Activated CD8-positive, alpha-beta memory T cell treated with anti-CD3 and anti-CD28 coated beads for 48 hours (primary cell): Measurements from ENCODE around the gene LRRN3.

Experiments
- DNase-seq, 3 experiments: peaks; one replicate each; pipeline ENCODE4 v3.0.0-alpha.2; 2020; ENCODE audit warnings: low read depth in 2 of 3, low spot score in 2 of 3

LRRN3 gene

DNA sequence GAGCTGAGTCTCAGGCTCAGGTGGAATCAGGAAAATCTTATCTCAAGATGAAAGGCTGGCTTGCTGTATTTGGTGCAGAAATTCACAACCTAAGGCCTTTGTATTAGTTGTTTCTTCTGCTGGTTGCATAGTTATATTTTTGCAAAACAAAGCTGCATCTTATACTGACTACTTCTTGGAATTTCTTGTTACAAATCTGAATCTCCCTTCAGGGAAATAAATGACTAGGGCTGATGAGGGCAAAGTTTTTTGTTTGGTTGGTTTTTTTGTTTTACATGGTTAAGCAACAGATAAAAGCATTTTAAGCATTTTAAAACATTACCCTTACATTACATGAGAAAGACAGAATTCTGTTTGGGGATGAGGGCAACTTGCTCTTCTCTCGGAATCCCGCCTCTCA lies 13.9 kb upstream of the LRRN3 start:
- no peak for DNase-seq

DNA sequence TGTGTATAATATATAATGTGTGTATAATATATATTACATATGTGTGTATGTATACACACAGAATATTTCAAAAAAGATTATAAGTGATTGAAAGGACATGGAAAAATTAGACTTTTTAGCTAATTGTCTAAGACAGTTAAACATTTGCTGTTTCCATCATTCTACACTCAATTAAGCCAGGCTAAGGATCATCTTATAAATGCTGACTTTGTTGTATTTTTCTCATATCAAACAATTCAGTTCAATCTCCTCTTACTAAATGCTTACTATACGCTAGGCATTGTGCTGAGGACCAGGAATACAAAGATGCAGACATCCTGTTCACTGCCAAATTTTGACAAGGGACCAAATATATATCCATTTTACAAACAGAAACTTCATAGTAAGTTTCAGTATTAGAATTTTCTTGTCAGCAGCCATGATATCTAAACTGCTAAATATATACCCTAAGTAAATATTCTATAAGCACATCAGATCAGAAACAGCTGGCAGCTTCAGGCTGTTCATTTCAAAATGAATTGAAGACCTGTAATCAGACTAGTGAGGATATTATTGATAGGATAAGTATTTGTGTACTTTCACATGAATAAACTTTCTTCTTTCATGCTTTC lies 10.3 kb upstream of the LRRN3 start:
- no peak for DNase-seq

DNA sequence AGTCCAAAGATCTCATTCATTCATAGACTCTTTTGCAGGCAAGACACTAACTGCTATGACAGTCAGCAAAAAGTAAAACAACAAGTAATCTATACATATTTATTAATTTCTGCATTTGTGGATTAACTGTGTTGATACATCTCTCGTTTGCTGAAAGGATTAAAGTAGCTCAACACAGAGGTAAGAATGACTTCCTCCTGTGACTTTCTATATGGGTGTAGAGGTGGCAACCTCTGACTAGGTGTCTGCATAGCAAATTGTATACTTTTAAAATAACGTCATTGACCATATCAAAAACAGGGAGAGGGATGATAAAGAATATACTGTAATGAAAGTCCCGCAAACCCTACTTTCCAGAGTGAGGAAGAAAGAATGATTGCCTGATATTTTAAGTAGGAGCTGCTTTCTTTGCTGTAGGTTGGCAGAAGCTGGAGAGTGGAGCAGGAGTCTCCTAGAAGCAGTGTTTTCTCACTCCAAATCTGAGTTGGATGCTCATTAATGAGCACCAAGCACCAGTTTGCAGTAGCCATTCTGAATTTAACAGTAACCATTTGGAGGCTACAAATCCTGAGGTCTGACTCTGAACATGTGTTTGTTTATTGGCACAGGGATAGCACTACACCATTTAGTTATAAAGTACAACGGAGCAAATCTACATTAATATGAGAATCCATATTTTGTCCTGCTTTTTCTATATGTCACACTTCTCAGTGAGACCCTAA lies 9.2 kb upstream of the LRRN3 start:
- no peak for DNase-seq

DNA sequence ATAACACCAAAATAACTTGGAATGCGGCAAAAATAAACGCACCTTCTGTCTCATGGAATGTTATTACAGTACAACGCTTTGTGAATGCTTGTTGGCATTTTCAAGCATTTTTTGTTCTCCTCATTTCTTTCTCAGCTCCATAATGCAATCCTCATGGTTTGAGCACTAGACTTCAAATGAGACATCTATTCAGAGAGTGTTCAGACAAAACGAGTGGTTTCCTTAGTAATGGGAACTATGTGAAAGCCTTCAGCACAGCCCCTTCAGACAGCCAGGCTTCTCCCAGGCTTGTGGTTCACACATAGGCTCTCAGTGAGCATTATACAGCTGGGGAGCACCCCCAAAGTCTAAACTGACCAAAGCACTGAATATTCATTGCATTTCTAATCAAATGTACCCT lies 8.6 kb upstream of the LRRN3 start:
- no peak for DNase-seq

GRCh38 chr7:111083413-111083812 lies 7.5 kb upstream of the LRRN3 start:
- no peak for DNase-seq

- DNase-seq: no peak
These were observed 5.6 kb upstream of the LRRN3 start for GRCh38 chr7:111085356-111085755.

DNA sequence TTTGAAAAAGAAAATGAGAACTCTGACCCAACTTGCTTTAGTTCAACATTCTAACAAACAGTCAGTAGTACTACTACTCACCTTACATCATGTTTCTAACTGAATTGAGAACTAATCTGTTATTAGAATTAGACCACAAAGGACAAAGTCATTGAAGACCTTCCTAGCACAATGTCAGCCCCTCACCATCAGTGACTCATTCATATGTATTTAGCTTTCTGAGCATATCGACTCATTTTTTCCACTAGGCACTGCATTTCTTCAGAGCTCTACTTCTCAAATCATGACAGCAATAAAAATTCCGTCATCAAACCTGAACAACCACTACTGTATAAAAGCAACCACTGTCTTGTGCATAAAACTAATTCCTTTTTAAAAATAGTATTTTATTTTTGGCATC lies 4.4 kb upstream of the LRRN3 start:
- no peak for DNase-seq

GRCh38 chr7:111088328-111088727 lies 2.6 kb upstream of the LRRN3 start:
- DNase-seq: no peak

- no peak for DNase-seq
These were observed 1.0 kb upstream of the LRRN3 start for GRCh38 chr7:111089822-111090426.

DNA sequence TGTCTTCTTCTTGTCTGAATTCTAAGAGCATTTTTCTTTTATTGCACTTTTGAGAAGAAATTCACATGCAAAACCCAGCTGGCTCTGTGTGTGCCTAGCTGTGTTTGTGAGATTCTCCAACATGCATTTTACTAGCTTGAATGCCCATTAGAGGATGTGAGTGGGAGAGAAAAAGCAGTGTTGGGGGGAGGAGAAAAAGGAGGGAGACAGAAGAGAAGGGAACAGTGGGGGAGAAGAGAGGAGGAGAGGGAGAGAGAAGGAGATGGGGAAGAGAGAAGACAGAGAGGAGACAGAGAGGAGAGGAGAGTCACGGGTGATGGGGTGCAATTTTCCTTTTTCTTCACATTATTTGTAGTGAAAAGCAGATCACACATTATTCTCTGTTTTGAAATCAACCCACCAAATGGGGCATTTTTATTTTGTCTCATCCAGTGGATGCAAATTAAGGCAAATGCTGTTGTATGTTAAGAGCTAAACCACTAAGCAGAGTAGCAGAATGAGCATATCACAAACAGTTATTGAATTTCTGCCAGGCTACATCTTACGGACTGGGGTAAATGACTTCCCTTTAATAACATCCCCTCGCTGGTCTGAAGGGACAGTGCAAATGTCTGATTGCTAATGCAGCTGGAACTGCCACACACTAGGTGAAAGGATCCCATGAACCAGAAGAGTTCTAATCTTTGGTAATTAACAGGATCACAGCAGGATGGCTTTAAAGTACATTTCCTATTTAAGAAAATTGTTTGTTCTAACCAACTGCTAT lies 849 bp downstream of the LRRN3 start:
- DNase-seq: no peak

DNA sequence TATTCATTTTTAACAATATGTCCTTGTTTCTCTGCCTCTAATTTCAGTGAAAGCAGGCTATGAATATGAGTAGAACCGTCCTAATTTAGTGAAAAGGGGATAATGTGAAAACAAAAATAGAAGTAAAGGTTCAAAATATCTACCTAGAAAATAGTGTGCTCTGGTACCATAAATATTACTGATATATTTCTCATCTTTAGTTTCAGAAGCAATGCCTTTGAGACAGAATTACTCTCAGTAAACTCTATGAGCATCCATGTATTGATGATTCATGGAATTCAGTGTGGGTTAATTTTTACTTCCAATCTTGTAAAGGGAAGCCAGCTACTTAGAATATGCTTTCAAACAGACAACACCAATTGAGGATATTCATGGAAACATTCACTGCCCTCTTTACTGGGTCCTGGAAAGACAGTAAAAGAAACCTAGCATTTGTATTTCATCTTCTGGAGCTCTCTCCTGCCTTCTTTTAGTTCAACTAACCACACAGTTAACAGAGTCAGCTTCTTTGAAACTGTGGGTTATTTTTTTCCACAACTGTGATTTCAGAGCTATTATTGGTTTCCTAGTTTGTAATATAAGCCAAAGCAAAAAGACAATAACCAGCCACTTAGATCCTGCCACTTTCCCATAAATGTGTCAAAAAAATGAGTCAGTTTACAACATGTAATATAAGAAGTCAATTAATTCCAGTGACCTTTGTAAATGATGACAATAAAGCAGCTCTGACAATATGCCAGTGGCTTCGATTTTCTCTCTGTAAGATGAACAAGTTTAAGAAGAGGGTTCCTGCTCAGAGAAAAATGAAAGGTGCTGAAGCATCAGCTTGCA lies 1.7 kb downstream of the LRRN3 start:
- no peak for DNase-seq

DNA sequence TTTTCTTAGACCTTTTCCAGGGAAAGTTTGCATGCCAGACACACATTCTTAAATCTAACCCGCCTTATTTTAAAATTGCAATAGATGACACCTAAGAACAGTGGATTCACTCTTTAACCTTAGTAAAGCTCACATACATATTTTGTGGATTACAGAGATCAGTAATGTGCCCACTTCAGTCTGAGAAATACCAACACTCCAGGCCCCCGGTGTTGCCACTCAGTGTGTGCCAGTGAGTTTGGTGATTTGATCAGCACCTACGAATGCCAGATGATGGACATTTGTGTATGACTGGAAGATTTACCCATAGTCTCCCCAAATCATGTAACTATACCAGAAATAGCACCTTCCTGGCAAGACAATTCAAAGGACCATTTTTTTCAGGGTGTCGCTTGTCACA lies 2.6 kb downstream of the LRRN3 start:
- DNase-seq: no peak

DNA sequence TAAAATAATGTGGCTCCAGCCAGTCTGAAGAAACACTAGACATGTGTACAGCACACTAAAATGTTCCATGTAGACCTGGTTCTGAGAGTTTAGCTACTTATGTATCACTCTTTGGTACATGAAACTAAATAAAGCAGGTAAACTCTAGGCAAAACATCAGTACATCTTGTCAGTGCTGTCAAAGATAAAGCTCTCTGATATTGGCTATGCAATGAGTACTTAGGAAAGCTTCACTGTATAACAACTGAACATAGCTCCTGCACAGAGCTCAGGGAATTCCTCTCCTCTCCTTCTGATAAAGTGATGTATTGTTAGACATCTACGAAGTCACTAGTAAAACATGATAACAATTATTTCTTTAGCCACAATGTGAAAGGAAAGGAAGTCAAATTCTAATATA lies 3.5 kb downstream of the LRRN3 start:
- DNase-seq: no peak

DNA sequence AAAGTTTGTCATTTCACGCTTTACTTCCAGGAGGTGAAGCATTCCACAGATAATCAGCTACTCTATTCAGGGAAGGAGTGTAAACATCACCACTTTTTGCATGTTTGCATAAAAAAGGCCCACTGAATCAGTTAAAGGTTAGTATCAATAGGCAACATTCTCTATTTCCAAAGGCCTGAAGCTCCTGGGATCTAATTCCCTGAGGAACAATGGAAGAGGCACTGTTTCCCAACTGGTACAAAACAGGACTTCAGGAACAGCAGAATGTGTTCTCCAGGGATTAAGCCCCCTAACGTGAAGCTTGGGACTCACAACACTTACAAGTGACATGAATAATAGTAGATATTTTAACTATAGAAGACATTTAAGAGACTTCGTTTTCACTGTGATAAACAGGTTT lies 6.1 kb downstream of the LRRN3 start:
- DNase-seq: no peak

- no peak for DNase-seq
These were observed 7.3 kb downstream of the LRRN3 start for GRCh38 chr7:111098011-111098925.

DNA sequence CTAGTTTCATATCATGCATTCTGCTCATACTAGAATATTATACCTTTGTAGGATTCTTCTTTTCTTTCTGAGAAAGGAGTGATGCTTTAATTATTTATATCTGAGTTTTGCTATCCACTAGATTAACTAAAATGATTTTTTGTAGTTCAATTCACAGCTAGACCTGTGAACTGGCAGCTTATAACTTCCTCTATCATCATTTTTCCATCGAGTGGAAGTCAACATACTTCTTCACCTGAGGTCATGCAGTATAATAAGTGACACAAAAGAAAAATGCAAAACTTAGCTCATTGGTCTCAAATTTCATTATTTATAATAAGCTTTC lies 8.0 kb downstream of the LRRN3 start:
- DNase-seq: no peak

DNA sequence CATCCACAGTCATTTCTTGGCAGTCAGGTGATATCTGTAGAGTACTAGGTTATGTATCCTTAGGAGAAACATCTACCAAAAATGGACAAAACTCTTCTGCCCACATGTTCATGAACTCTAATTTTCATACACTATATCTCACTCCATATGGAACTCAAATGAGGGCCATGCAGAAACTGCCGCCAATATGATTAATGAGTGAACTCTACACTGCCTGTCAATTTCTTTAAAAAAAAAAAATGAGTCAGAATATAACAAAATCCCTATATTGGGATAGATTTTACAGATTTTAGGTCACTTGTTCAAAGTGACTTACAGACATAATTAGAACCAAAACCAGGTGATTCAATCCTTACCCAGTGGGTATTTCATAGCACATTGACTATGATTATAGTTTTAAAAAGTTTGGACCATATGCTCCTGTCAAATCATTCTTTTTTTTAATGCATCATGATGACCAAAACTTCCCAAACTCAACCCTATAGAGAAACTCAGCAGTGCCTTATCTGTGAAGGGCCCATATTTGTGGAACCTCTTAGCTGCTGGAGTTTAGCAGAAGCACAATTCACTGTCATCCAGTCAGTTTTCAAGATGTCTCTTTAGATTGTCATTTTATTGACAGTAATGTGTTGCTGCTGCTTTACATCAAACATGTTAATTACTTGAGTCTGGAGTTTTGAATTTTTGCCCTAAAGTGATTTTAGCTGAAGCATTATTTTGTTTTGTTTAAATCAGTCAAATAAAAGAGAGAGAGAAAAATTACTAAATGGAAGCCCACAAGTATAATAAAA lies 11.1 kb downstream of the LRRN3 start:
- no peak for DNase-seq

DNA sequence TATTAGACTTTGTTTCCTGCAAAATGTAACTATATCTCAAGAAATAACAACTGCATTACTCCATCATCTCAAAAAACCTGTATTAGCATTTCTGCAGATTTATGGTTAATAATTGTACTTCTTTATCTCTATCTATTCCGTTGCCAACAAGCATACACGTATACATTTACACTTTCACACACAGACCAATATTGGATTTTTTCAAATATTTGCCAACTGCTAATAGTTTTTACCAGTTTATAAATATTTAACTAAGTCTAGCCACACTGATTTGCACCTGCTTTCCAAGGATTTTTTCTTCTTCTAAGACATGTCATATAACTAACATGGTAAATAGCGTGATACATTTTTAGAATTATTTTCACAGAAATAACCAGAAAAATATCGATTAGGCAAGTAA lies 12.2 kb downstream of the LRRN3 start:
- DNase-seq: no peak

DNA sequence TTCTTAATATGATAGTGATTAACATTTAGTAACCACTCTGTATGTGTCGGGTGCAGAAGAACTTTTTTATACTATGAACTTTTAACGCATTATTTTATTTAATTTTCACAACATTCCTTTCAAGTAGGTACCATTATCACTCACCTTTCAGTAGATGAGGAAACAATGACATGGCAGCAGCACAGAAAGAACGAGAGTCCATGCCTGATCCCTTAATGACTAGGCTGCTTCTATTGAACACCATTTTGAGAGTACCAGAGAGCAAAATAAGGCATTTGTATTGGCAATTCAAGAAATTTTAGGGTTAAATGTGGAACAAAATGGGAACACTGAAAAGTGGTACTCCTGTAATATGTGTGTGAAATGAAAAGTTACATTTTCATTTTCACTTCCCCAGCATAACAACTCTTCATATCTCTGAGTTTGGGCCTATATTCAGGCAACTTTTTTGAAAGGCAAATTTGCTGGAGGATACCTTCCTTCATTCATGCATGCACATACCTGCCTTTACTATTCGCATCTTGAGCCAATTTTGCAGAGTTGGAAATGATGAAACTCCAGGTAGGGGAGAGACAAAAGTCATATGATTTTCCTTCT lies 12.8 kb downstream of the LRRN3 start:
- no peak for DNase-seq
